PC-3 (cell line): ENCODE data around the gene ATPAF1. TPM values are rescaled to one million over a fixed set of nuclear protein-coding genes. Genes with fewer than 3 reads are reported as not detected.

Experiments
- ATAC-seq: fragments of 200-7000 bp; cut with Tn5 transposase; 2 replicates; pipeline ENCODE4 v1.9.1; 2020; ENCODE audit warnings: mild to moderate bottlenecking, moderate library complexity
- BruUV-seq: library from RNA; stranded (reverse); fragments of 400-500 nt; replicated peaks from 2 replicates; lab custom pipeline; 2021; lab: Mats Ljungman, UMichigan
- CTCF ChIA-PET: fragments of 300-600 bp; sonication (Branson Sonifier 250); formaldehyde crosslinking; loops from one replicate; lab custom pipeline; 2022; ENCODE audit warnings: antibody characterized with exemption; lab: Charles Lee
- POLR2A ChIA-PET: fragments of 300-600 bp; sonication (Branson Sonifier 250); formaldehyde crosslinking; loops from one replicate; lab custom pipeline; 2022; ENCODE audit warnings: antibody characterized with exemption; ENCODE audit not compliant: unreplicated experiment; lab: Charles Lee
- DNase-seq: peaks from one replicate; pipeline ENCODE4 v3.0.0-alpha.2; 2015
- H2AFZ ChIP-seq: fragments of 300-600 bp; sonication (generic); 2 replicates; pipeline ENCODE4 v1.6.0; 2016; ENCODE audit warnings: antibody characterized with exemption, low read length
- H3F3A ChIP-seq: fragments of 300-600 bp; sonication (generic); one replicate; pipeline ENCODE4 v1.6.0; 2017; ENCODE audit warnings: antibody characterized with exemption, low read length, control low read depth, mild to moderate bottlenecking; ENCODE audit not compliant: unreplicated experiment
- H3K27ac ChIP-seq: fragments of 300-600 bp; sonication (generic); 2 replicates; pipeline ENCODE4 v1.5.1; 2016; ENCODE audit warnings: mild to moderate bottlenecking, low read length
- H3K27me3 ChIP-seq: fragments of 300-600 bp; sonication (generic); 2 replicates; pipeline ENCODE4 v1.6.1; 2016; ENCODE audit warnings: low read length, mixed read lengths
- H3K36me3 ChIP-seq: fragments of 300-600 bp; sonication (generic); 2 replicates; pipeline ENCODE4 v1.6.1; 2016; ENCODE audit warnings: low read depth, mixed run types, low read length, mixed read lengths
- H3K4me1 ChIP-seq: fragments of 300-600 bp; sonication (generic); 2 replicates; pipeline ENCODE4 v1.5.1; 2016; ENCODE audit warnings: low read length; ENCODE audit not compliant: insufficient read depth
- H3K4me2 ChIP-seq: fragments of 300-600 bp; sonication (generic); 2 replicates; pipeline ENCODE4 v1.6.0; 2016; ENCODE audit warnings: low read length
- H3K4me3 ChIP-seq: fragments of 300-600 bp; sonication (generic); 2 replicates; pipeline ENCODE4 v1.5.1; 2016; ENCODE audit warnings: mild to moderate bottlenecking, low read length, mixed read lengths
- H3K79me2 ChIP-seq: fragments of 300-600 bp; sonication (generic); 2 replicates; pipeline ENCODE4 v1.6.1; 2017; ENCODE audit warnings: low read length, mixed read lengths
- H3K9ac ChIP-seq: fragments of 300-600 bp; sonication (generic); 2 replicates; pipeline ENCODE4 v1.6.0; 2016; ENCODE audit warnings: mild to moderate bottlenecking, low read length
- H3K9me2 ChIP-seq: fragments of 300-600 bp; sonication (generic); replicated peaks from 2 replicates; pipeline ENCODE4 v1.6.1; 2016; ENCODE audit warnings: mixed run types, low read length, mixed read lengths
- H3K9me3 ChIP-seq: fragments of 300-600 bp; sonication (generic); 2 replicates; pipeline ENCODE4 v1.6.1; 2016; ENCODE audit warnings: low read length, mixed read lengths
- H4K20me1 ChIP-seq: fragments of 300-600 bp; sonication (generic); 2 replicates; pipeline ENCODE4 v1.6.1; 2016; ENCODE audit warnings: low read length, mixed read lengths
- CTCF ChIP-seq: fragments of 300-600 bp; sonication (generic); conservative IDR thresholded peaks from 2 replicates; pipeline ENCODE4 v1.5.1; 2017; ENCODE audit warnings: antibody characterized with exemption, low read depth, mild to moderate bottlenecking, low read length
- EZH2 ChIP-seq: fragments of 300-600 bp; sonication (generic); IDR thresholded peaks from one replicate; pipeline ENCODE4 v1.6.1; 2017; ENCODE audit warnings: antibody characterized with exemption, mild to moderate bottlenecking, low read length; ENCODE audit not compliant: unreplicated experiment
- EZH2phosphoT487 ChIP-seq: fragments of 300-600 bp; sonication (generic); IDR thresholded peaks from 2 replicates; pipeline ENCODE4 v1.6.1; 2018; ENCODE audit warnings: mild to moderate bottlenecking, antibody characterized with exemption, low read length, borderline replicate concordance
- intact Hi-C: fragments of 100-400 bp; cut with micrococcal nuclease; formaldehyde crosslinking; loops from 2 replicates; pipeline ENCODE4 v1.9.0; 2023
- total RNA-seq: library from RNA; depleted of rRNA; stranded (reverse); fragments of >200 nt; gene quantifications from 2 replicates; pipeline ENCODE4 v1.2.3, GENCODE V29; 2014

Gene ATPAF1
- total RNA-seq, 1 experiment from 2014 or later, result 68.3 TPM

GRCh38 chr1:46638921-46639320 lies 29.2 kb downstream of the ATPAF1 start:
- POLR2A ChIA-PET, result no interaction called here
- ATAC-seq, result no peak
- CTCF ChIA-PET, result no interaction called here
- Histone ChIP-seq H3K9ac (no peak overlapping the region), H3K9me2 (no peaks in the 10 kb centered on the region), H3K4me3 (no peak overlapping the region), H3K4me1 (peaks cover 18% of the 10 kb centered on the region), H3K27me3 (no peaks in the 10 kb centered on the region), H3F3A (no peaks in the 10 kb centered on the region), H3K4me2 (no peak overlapping the region), H3K27ac (no peak overlapping the region), H3K79me2 (no peaks in the 10 kb centered on the region), H4K20me1 (no peaks in the 10 kb centered on the region), H2AFZ (no peak overlapping the region), H3K36me3 (peaks cover 18% of the 10 kb centered on the region; the same call in 1 of the 2 replicates), H3K9me3 (no peaks in the 10 kb centered on the region)
- intact Hi-C loops, result no loop called here
- BruUV-seq, result no TSS peak
- no peak for DNase-seq
- no peak for TF ChIP-seq EZH2phosphoT487
- TF ChIP-seq CTCF, result no peak
- TF ChIP-seq EZH2, result no peak

GRCh38 chr1:46637444-46638083 lies 30.6 kb downstream of the ATPAF1 start:
- ATAC-seq, result no peak
- POLR2A ChIA-PET, result no interaction called here
- H3K36me3 ChIP-seq, result peaks cover 19% of the 10 kb centered on the region; the same call in 1 of the 2 replicates
- H3K27ac ChIP-seq, result no peak overlapping the region
- TF ChIP-seq EZH2 (no peak), EZH2phosphoT487 (no peak), CTCF (no peak)
- intact Hi-C loops, result no loop called here
- CTCF ChIA-PET, result interaction anchor here (0.6 kb wide), 1 partner anchor 16 kb away, joined by 3 read pairs; no protein-coding TSS in a partner anchor
- no peak overlapping the region for H3K4me2 ChIP-seq
- no TSS peak for BruUV-seq
- no peaks in the 10 kb centered on the region for H3K9me3 ChIP-seq
- no peak overlapping the region for H3K4me3 ChIP-seq
- no peaks in the 10 kb centered on the region for H3K79me2 ChIP-seq
- no peak overlapping the region for H2AFZ ChIP-seq
- no peaks in the 10 kb centered on the region for H3K9me2 ChIP-seq
- no peaks in the 10 kb centered on the region for H3K27me3 ChIP-seq
- no peaks in the 10 kb centered on the region for H4K20me1 ChIP-seq
- H3K4me1 ChIP-seq, result peaks cover 6% of the 10 kb centered on the region
- DNase-seq, result no peak
- no peaks in the 10 kb centered on the region for H3F3A ChIP-seq
- H3K9ac ChIP-seq, result no peak overlapping the region

- Histone ChIP-seq H3K36me3 (peaks cover 16% of the 10 kb centered on the region; the same call in 1 of the 2 replicates), H3K27me3 (no peaks in the 10 kb centered on the region), H3K9ac (no peak overlapping the region), H2AFZ (no peak overlapping the region), H3K4me1 (no peaks in the 10 kb centered on the region), H3K4me3 (no peak overlapping the region), H3K9me2 (no peaks in the 10 kb centered on the region), H3K9me3 (no peaks in the 10 kb centered on the region), H3K4me2 (no peak overlapping the region), H3F3A (no peaks in the 10 kb centered on the region), H3K27ac (no peak overlapping the region), H4K20me1 (no peaks in the 10 kb centered on the region), H3K79me2 (no peaks in the 10 kb centered on the region)
- ChIA-PET POLR2A (no interaction called here), CTCF (no interaction called here)
- intact Hi-C loops, result no loop called here
- no peak for ATAC-seq
- no peak for DNase-seq
- TSS peak; percentile 56 for BruUV-seq
- no peak for TF ChIP-seq CTCF
- no peak for TF ChIP-seq EZH2
- TF ChIP-seq EZH2phosphoT487, result no peak
These were observed 33.0 kb downstream of the ATPAF1 start for GRCh38 chr1:46635205-46635604.
